Endothelial cell of hepatic sinusoid (primary cell): ENCODE data around the gene MAST2.
"Not testable (repeated sequence)": the region's sequence is repeated elsewhere in the genome, so short reads cannot be mapped to it uniquely, and the experiment has no call there.

ENCODE experiments used
- in situ Hi-C: cut with HindIII; loops from 2 replicates; pipeline ENCODE4 v1.10.0; 2017; ENCODE audit warnings: low sequenced_read_pairs

Gene MAST2

GRCh38 chr1:46053734-46054133 lies 250.3 kb downstream of the MAST2 start:
- in situ Hi-C loops, result no loop called here

GRCh38 chr1:46056325-46056724 lies 252.9 kb downstream of the MAST2 start:
- in situ Hi-C loops, result no loop called here

- in situ Hi-C loops, result not testable (repeated sequence)
Measured at GRCh38 chr1:46057215-46057614, 253.8 kb downstream of the MAST2 start.

- in situ Hi-C loops, result no loop called here
Measured at GRCh38 chr1:46057781-46058180, 254.4 kb downstream of the MAST2 start.

- in situ Hi-C loops, result no loop called here
Measured at GRCh38 chr1:46058936-46059335, 255.5 kb downstream of the MAST2 start.

- in situ Hi-C loops, result no loop called here
Measured at GRCh38 chr1:46061146-46061545, 257.7 kb downstream of the MAST2 start.

- in situ Hi-C loops, result no loop called here
Measured at GRCh38 chr1:46062651-46063319, 259.4 kb downstream of the MAST2 start.

GRCh38 chr1:46064708-46065107 lies 261.3 kb downstream of the MAST2 start:
- in situ Hi-C loops, result no loop called here

- in situ Hi-C loops, result no loop called here
Measured at GRCh38 chr1:46065405-46065804, 262.0 kb downstream of the MAST2 start.

- in situ Hi-C loops, result no loop called here
Measured at GRCh38 chr1:46067652-46068051, 264.2 kb downstream of the MAST2 start.

GRCh38 chr1:46068525-46068924 lies 265.1 kb downstream of the MAST2 start:
- in situ Hi-C loops, result no loop called here

GRCh38 chr1:46070164-46070814 lies 266.9 kb downstream of the MAST2 start:
- in situ Hi-C loops, result no loop called here

- in situ Hi-C loops, result no loop called here
Measured at GRCh38 chr1:46072975-46073374, 269.6 kb downstream of the MAST2 start.

GRCh38 chr1:46076343-46076742 lies 272.9 kb downstream of the MAST2 start:
- in situ Hi-C loops, result no loop called here

- in situ Hi-C loops, result no loop called here
Measured at GRCh38 chr1:46077644-46078043, 274.2 kb downstream of the MAST2 start.

- in situ Hi-C loops, result no loop called here
Measured at GRCh38 chr1:46080257-46080656, 276.8 kb downstream of the MAST2 start.

GRCh38 chr1:46081206-46081605 lies 277.8 kb downstream of the MAST2 start:
- in situ Hi-C loops, result no loop called here

- in situ Hi-C loops, result no loop called here
Measured at GRCh38 chr1:46081619-46082018, 278.2 kb downstream of the MAST2 start.

- in situ Hi-C loops, result no loop called here
Measured at GRCh38 chr1:46083579-46083978, 280.2 kb downstream of the MAST2 start.

- in situ Hi-C loops, result no loop called here
Measured at GRCh38 chr1:46084553-46085451, 281.4 kb downstream of the MAST2 start.
